Adrenal gland (tissue), 5 donors: ENCODE data around the gene KPNA1.

ENCODE experiments used
- CTCF ChIP-seq, 6 experiments: fragments of 450-650 bp in 4 of 6; fragments of 200-600 bp in 2 of 6; sonication (generic) in 1 of 6; IDR thresholded peaks; 1 replicate in 5 of 6; 2 replicates in 1 of 6; pipeline versions ENCODE4 v1.5.1 to v1.8.0; 2016 to 2021; ENCODE audit warnings: antibody characterized with exemption in 6 of 6, mild to moderate bottlenecking in 2 of 6, moderate library complexity in 1 of 6
- POLR2A ChIP-seq, 2 donors: fragments of 450-650 bp; IDR thresholded peaks; one replicate each; pipeline ENCODE4 v1.6.1; 2017; ENCODE audit warnings: antibody characterized with exemption in 2 of 2, mild to moderate bottlenecking in 2 of 2, moderate library complexity in 1 of 2
- donor health status: DM: no; HTN: no; CAD: no.

DNA sequence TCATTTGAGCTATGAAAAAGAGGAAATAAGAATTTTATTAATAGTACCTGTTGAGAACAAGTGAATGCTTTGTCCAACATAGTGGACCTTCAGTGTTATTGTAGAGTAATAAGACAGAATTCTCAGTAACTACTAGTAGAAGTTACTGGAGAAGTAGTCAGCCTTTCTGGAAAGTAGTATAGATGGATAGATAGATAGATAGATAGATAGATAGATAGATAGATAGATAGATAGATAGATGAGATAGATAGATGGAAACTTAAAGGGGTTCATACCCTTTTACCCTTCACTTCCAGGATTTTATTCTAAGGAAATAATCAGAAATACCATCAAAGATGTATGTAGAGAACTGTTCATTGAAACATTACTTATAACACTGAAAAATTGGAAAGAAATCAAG is 125.5 kb downstream of the KPNA1 start:
- TF ChIP-seq CTCF (IDR thresholded peaks at IDR 0.05) (no peak), POLR2A (IDR thresholded peaks at IDR 0.05) (no peak)
